PC-3 (cell line): Measurements from ENCODE around the gene MAP3K21. TPM values are rescaled to one million over a fixed set of nuclear protein-coding genes. Genes with fewer than 3 reads are reported as not detected.

ENCODE experiments used
- ATAC-seq: fragments of 200-7000 bp; cut with Tn5 transposase; 2 replicates; pipeline ENCODE4 v1.9.1; 2020; ENCODE audit warnings: mild to moderate bottlenecking, moderate library complexity
- BruUV-seq: library from RNA; stranded (reverse); fragments of 400-500 nt; replicated peaks from 2 replicates; lab custom pipeline; 2021; lab: Mats Ljungman, UMichigan
- CTCF ChIA-PET: fragments of 300-600 bp; sonication (Branson Sonifier 250); formaldehyde crosslinking; loops from one replicate; lab custom pipeline; 2022; ENCODE audit warnings: antibody characterized with exemption; lab: Charles Lee
- POLR2A ChIA-PET: fragments of 300-600 bp; sonication (Branson Sonifier 250); formaldehyde crosslinking; loops from one replicate; lab custom pipeline; 2022; ENCODE audit warnings: antibody characterized with exemption; ENCODE audit not compliant: unreplicated experiment; lab: Charles Lee
- DNase-seq: peaks from one replicate; pipeline ENCODE4 v3.0.0-alpha.2; 2015
- H2AFZ ChIP-seq: fragments of 300-600 bp; sonication (generic); 2 replicates; pipeline ENCODE4 v1.6.0; 2016; ENCODE audit warnings: antibody characterized with exemption, low read length
- H3F3A ChIP-seq: fragments of 300-600 bp; sonication (generic); one replicate; pipeline ENCODE4 v1.6.0; 2017; ENCODE audit warnings: antibody characterized with exemption, low read length, control low read depth, mild to moderate bottlenecking; ENCODE audit not compliant: unreplicated experiment
- H3K27ac ChIP-seq: fragments of 300-600 bp; sonication (generic); 2 replicates; pipeline ENCODE4 v1.5.1; 2016; ENCODE audit warnings: mild to moderate bottlenecking, low read length
- H3K27me3 ChIP-seq: fragments of 300-600 bp; sonication (generic); 2 replicates; pipeline ENCODE4 v1.6.1; 2016; ENCODE audit warnings: low read length, mixed read lengths
- H3K36me3 ChIP-seq: fragments of 300-600 bp; sonication (generic); 2 replicates; pipeline ENCODE4 v1.6.1; 2016; ENCODE audit warnings: low read depth, mixed run types, low read length, mixed read lengths
- H3K4me1 ChIP-seq: fragments of 300-600 bp; sonication (generic); 2 replicates; pipeline ENCODE4 v1.5.1; 2016; ENCODE audit warnings: low read length; ENCODE audit not compliant: insufficient read depth
- H3K4me2 ChIP-seq: fragments of 300-600 bp; sonication (generic); 2 replicates; pipeline ENCODE4 v1.6.0; 2016; ENCODE audit warnings: low read length
- H3K4me3 ChIP-seq: fragments of 300-600 bp; sonication (generic); 2 replicates; pipeline ENCODE4 v1.5.1; 2016; ENCODE audit warnings: mild to moderate bottlenecking, low read length, mixed read lengths
- H3K79me2 ChIP-seq: fragments of 300-600 bp; sonication (generic); 2 replicates; pipeline ENCODE4 v1.6.1; 2017; ENCODE audit warnings: low read length, mixed read lengths
- H3K9ac ChIP-seq: fragments of 300-600 bp; sonication (generic); 2 replicates; pipeline ENCODE4 v1.6.0; 2016; ENCODE audit warnings: mild to moderate bottlenecking, low read length
- H3K9me2 ChIP-seq: fragments of 300-600 bp; sonication (generic); replicated peaks from 2 replicates; pipeline ENCODE4 v1.6.1; 2016; ENCODE audit warnings: mixed run types, low read length, mixed read lengths
- H3K9me3 ChIP-seq: fragments of 300-600 bp; sonication (generic); 2 replicates; pipeline ENCODE4 v1.6.1; 2016; ENCODE audit warnings: low read length, mixed read lengths
- H4K20me1 ChIP-seq: fragments of 300-600 bp; sonication (generic); 2 replicates; pipeline ENCODE4 v1.6.1; 2016; ENCODE audit warnings: low read length, mixed read lengths
- CTCF ChIP-seq: fragments of 300-600 bp; sonication (generic); conservative IDR thresholded peaks from 2 replicates; pipeline ENCODE4 v1.5.1; 2017; ENCODE audit warnings: antibody characterized with exemption, low read depth, mild to moderate bottlenecking, low read length
- EZH2 ChIP-seq: fragments of 300-600 bp; sonication (generic); IDR thresholded peaks from one replicate; pipeline ENCODE4 v1.6.1; 2017; ENCODE audit warnings: antibody characterized with exemption, mild to moderate bottlenecking, low read length; ENCODE audit not compliant: unreplicated experiment
- EZH2phosphoT487 ChIP-seq: fragments of 300-600 bp; sonication (generic); IDR thresholded peaks from 2 replicates; pipeline ENCODE4 v1.6.1; 2018; ENCODE audit warnings: mild to moderate bottlenecking, antibody characterized with exemption, low read length, borderline replicate concordance
- intact Hi-C: fragments of 100-400 bp; cut with micrococcal nuclease; formaldehyde crosslinking; loops from 2 replicates; pipeline ENCODE4 v1.9.0; 2023
- total RNA-seq: library from RNA; depleted of rRNA; stranded (reverse); fragments of >200 nt; gene quantifications from 2 replicates; pipeline ENCODE4 v1.2.3, GENCODE V29; 2014

MAP3K21 gene
- total RNA-seq, 1 experiment from 2014 or later = 13.7 TPM

DNA sequence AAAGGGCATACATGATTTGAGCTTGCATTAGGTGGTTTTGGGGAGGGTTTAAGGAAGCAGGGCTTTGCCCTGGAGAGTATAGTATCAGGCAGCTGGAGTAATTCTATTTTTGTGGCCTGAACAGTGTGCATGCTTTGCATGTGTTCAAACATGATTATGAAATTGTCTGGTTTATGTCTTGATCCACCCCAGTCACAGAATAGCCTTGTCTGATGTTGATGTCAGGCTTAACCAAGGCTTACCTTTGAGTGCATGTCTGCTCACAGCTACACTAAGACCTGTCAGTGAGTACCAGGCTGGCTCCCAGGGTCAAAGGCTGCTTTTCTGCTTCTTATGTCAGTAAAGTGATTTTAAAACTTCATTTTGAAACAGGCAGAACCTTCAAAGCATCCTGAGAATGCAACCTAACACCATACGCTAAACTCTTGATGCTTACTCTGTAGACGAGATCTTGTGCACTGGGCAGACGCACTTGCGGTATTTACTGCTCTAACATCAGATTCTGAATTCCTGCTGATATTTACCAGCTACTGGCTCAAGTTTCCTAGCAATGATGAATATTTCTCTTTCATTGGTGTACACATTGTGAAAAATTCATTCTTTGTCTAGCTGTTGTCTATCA, 78.9 kb downstream of the MAP3K21 start:
- H3K27ac ChIP-seq = no peak overlapping the region
- TF ChIP-seq EZH2 (no peak), CTCF (no peak), EZH2phosphoT487 (no peak)
- ChIA-PET CTCF (interaction anchor here (0.6 kb wide), 1 partner anchor 107 kb away, joined by 3 read pairs; no protein-coding TSS in a partner anchor), POLR2A (no interaction called here)
- H3K79me2 ChIP-seq = no peaks in the 10 kb centered on the region
- no peaks in the 10 kb centered on the region for H3K9me3 ChIP-seq
- H3K9me2 ChIP-seq = no peaks in the 10 kb centered on the region
- ATAC-seq (no peak), DNase-seq (no peak)
- no peaks in the 10 kb centered on the region for H3K36me3 ChIP-seq
- H3K4me1 ChIP-seq = no peaks in the 10 kb centered on the region
- H3K9ac ChIP-seq = no peak overlapping the region
- no peak overlapping the region for H2AFZ ChIP-seq
- intact Hi-C loops = no loop called here
- no peak overlapping the region for H3K4me2 ChIP-seq
- BruUV-seq = no TSS peak
- H3F3A ChIP-seq = no peaks in the 10 kb centered on the region
- no peaks in the 10 kb centered on the region for H4K20me1 ChIP-seq
- no peaks in the 10 kb centered on the region for H3K27me3 ChIP-seq
- no peak overlapping the region for H3K4me3 ChIP-seq

DNA sequence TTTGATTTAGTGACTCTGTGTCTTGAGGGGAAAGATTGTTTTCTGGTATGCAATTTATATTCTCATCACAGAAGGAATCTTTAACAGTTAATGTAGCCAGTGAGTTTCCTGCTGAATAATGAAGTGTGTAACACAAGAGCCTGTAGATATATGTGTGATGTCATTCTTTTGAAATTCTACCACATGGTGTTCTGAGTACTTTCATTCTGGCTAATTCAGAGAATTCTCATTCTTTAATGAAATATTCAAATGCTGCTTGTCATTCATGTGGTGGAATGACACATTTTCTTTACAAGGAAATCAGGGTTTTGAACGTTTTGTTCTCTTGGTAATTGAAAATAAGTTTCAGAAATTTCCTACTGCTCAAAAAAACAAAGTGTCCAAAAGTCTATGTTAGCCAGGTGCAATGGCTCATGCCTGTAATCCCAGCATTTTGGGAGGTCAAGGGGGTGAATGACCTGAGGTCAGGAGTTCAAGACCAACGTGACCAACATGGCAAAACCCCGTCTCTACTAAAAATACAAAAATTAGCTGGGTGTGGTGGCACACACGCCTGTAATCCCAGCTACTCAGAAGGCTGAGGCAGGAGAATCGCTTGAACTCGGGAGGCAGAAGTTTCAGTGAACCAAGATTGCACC, 79.6 kb downstream of the MAP3K21 start:
- BruUV-seq = no TSS peak
- no peaks in the 10 kb centered on the region for H4K20me1 ChIP-seq
- no peaks in the 10 kb centered on the region for H3K36me3 ChIP-seq
- H3K9me3 ChIP-seq = no peaks in the 10 kb centered on the region
- intact Hi-C loops = no loop called here
- TF ChIP-seq EZH2 (no peak), CTCF (no peak), EZH2phosphoT487 (no peak)
- DNase-seq (no peak), ATAC-seq (no peak)
- no peaks in the 10 kb centered on the region for H3K79me2 ChIP-seq
- H3F3A ChIP-seq = no peaks in the 10 kb centered on the region
- H3K4me1 ChIP-seq = no peaks in the 10 kb centered on the region
- POLR2A ChIA-PET = interaction anchor here (0.7 kb wide), 1 partner anchor 503 kb away, joined by 4 read pairs; no protein-coding TSS in a partner anchor
- CTCF ChIA-PET = no interaction called here
- no peak overlapping the region for H3K27ac ChIP-seq
- no peak overlapping the region for H3K4me2 ChIP-seq
- no peak overlapping the region for H3K4me3 ChIP-seq
- H3K9me2 ChIP-seq = no peaks in the 10 kb centered on the region
- no peak overlapping the region for H2AFZ ChIP-seq
- no peaks in the 10 kb centered on the region for H3K27me3 ChIP-seq
- no peak overlapping the region for H3K9ac ChIP-seq

- H4K20me1 ChIP-seq = no peaks in the 10 kb centered on the region
- ChIA-PET POLR2A (interaction anchor here (0.6 kb wide), 2 partner anchors 11 kb away, joined by 3 read pairs; no protein-coding TSS in a partner anchor), CTCF (interaction anchor here (0.7 kb wide), 2 partner anchors 28 to 1524 kb away, joined by 3 to 4 read pairs; no protein-coding TSS in a partner anchor)
- no peaks in the 10 kb centered on the region for H3K79me2 ChIP-seq
- H3K4me2 ChIP-seq = no peak overlapping the region
- H3K4me3 ChIP-seq = no peak overlapping the region
- no peaks in the 10 kb centered on the region for H3K4me1 ChIP-seq
- no peaks in the 10 kb centered on the region for H3K27me3 ChIP-seq
- intact Hi-C loops = no loop called here
- H3K9ac ChIP-seq = no peak overlapping the region
- H3K27ac ChIP-seq = no peak overlapping the region
- no peak for TF ChIP-seq EZH2phosphoT487
- no peak for TF ChIP-seq CTCF
- TF ChIP-seq EZH2 = no peak
- H3K36me3 ChIP-seq = no peaks in the 10 kb centered on the region
- ATAC-seq (no peak), DNase-seq (no peak)
- no peaks in the 10 kb centered on the region for H3F3A ChIP-seq
- no peaks in the 10 kb centered on the region for H3K9me2 ChIP-seq
- no peak overlapping the region for H2AFZ ChIP-seq
- no TSS peak for BruUV-seq
- no peaks in the 10 kb centered on the region for H3K9me3 ChIP-seq
These were observed 82.0 kb downstream of the MAP3K21 start for GRCh38 chr1:233409540-233409939.
